Renal pelvis (tissue), 12 donors: ENCODE measurements around the gene ZNF181. TPM values are rescaled to one million over a fixed set of nuclear protein-coding genes. Genes with fewer than 3 reads are reported as not detected.
"Not testable (repeated sequence)": the region's sequence is repeated elsewhere in the genome, so short reads cannot be mapped to it uniquely, and the experiment has no call there.

Experiments
- DNase-seq: peaks from one replicate; pipeline ENCODE4 v3.0.0-alpha.2; 2013
- long read RNA-seq, 16 experiments: transcript quantifications; one replicate each; lab custom pipeline, GENCODE V29; 2026
- polyA plus RNA-seq, 3 donors: library from polyadenylated mRNA; unstranded; fragments of 120-200 nt; gene quantifications; one replicate each; pipeline ENCODE4 v1.2.1, GENCODE V29; 2013; ENCODE audit not compliant: insufficient read length in 3 of 3

ZNF181 gene
- polyA plus RNA-seq: 10 to 100 TPM; 22.2 to 23.7 (median 22.6) TPM
- long read RNA-seq, donor 1, partial matches to known transcripts: 0 of 2 reads
- long read RNA-seq, donor 1, other reads (novel, unspliced or antisense): 0 of 2 reads
- long read RNA-seq, donor 2, full-length matches to known transcripts: 8 of 21 reads
- long read RNA-seq, donor 2, partial matches to known transcripts: 0 of 21 reads
- long read RNA-seq, donor 2, other reads (novel, unspliced or antisense): 13 of 21 reads
- long read RNA-seq, donor 3, partial matches to known transcripts: 0 of 2 reads
- long read RNA-seq, donor 3, other reads (novel, unspliced or antisense): 0 of 2 reads
- long read RNA-seq, donor 4, partial matches to known transcripts: 0 of 1 reads
- long read RNA-seq, donor 4, other reads (novel, unspliced or antisense): 0 of 1 reads
- long read RNA-seq, donor 5, partial matches to known transcripts: 0 of 2 reads
- long read RNA-seq, donor 5, other reads (novel, unspliced or antisense): 0 of 2 reads
- long read RNA-seq, donor 6, partial matches to known transcripts: 0 of 2 reads
- long read RNA-seq, donor 6, other reads (novel, unspliced or antisense): 0 of 2 reads
- long read RNA-seq, donor 7, full-length matches to known transcripts: 1 of 1 reads
- long read RNA-seq, donor 7, partial matches to known transcripts: 0 of 1 reads
- long read RNA-seq, donor 7, other reads (novel, unspliced or antisense): 0 of 1 reads
- long read RNA-seq, donor 8, partial matches to known transcripts: 0 of 1 reads
- long read RNA-seq, donor 8, other reads (novel, unspliced or antisense): 0 of 1 reads
- long read RNA-seq, donor 9, full-length matches to known transcripts: 2 of 2 reads
- long read RNA-seq, donor 9, partial matches to known transcripts: 0 of 2 reads
- long read RNA-seq, donor 9, other reads (novel, unspliced or antisense): 0 of 2 reads
- long read RNA-seq, donor 10, full-length matches to known transcripts: 7 of 7 reads
- long read RNA-seq, donor 10, partial matches to known transcripts: 0 of 7 reads
- long read RNA-seq, donor 10, other reads (novel, unspliced or antisense): 0 of 7 reads
- long read RNA-seq, donor 11, full-length matches to known transcripts: 3 of 13 reads
- long read RNA-seq, donor 11, partial matches to known transcripts: 10 of 13 reads
- long read RNA-seq, donor 11, other reads (novel, unspliced or antisense): 0 of 13 reads
- long read RNA-seq, donor 12, partial matches to known transcripts: 0 of 10 reads
- long read RNA-seq, donor 12, other reads (novel, unspliced or antisense): 5 of 10 reads
- long read RNA-seq, donor 13, partial matches to known transcripts: 0 of 1 reads
- long read RNA-seq, donor 13, other reads (novel, unspliced or antisense): 0 of 1 reads
- long read RNA-seq, donor 14: 0 reads
- long read RNA-seq, donor 15, full-length matches to known transcripts: 3 of 3 reads
- long read RNA-seq, donor 15, partial matches to known transcripts: 0 of 3 reads
- long read RNA-seq, donor 15, other reads (novel, unspliced or antisense): 0 of 3 reads
- long read RNA-seq, donor 16, full-length matches to known transcripts: 3 of 9 reads
- long read RNA-seq, donor 16, partial matches to known transcripts: 0 of 9 reads
- long read RNA-seq, donor 16, other reads (novel, unspliced or antisense): 6 of 9 reads

GRCh38 chr19:34733746-34734536 is at the start of gene ZNF181:
Gene ZNF181, plus strand, starts transcription at chr19:34734243. Its CDS starts 795 bp downstream, at chr19:34735038.
- peak; percentile 92 for DNase-seq

GRCh38 chr19:34685266-34685665 is 48.8 kb upstream of the ZNF181 start:
- not testable (repeated sequence) for DNase-seq

- DNase-seq: no peak
Measured at GRCh38 chr19:34686455-34686854, 47.6 kb upstream of the ZNF181 start.

- DNase-seq: no peak
Measured at GRCh38 chr19:34687348-34687747, 46.7 kb upstream of the ZNF181 start.

GRCh38 chr19:34688592-34688991 is 45.5 kb upstream of the ZNF181 start:
- DNase-seq: no peak

GRCh38 chr19:34690372-34690771 is 43.7 kb upstream of the ZNF181 start:
- DNase-seq: no peak

- DNase-seq: peak; percentile 8
Measured at GRCh38 chr19:34692549-34692948, 41.5 kb upstream of the ZNF181 start.

- DNase-seq: no peak
Measured at GRCh38 chr19:34707661-34708060, 26.4 kb upstream of the ZNF181 start.

- no peak for DNase-seq
Measured at GRCh38 chr19:34711890-34712289, 22.2 kb upstream of the ZNF181 start.

- DNase-seq: peak; percentile 54
Measured at GRCh38 chr19:34712395-34713261, 21.4 kb upstream of the ZNF181 start.

- DNase-seq: no peak
Measured at GRCh38 chr19:34713262-34713637, 20.8 kb upstream of the ZNF181 start.

GRCh38 chr19:34715357-34715756 is 18.7 kb upstream of the ZNF181 start:
- DNase-seq: no peak

GRCh38 chr19:34722353-34722752 is 11.7 kb upstream of the ZNF181 start:
- no peak for DNase-seq

GRCh38 chr19:34725400-34725799 is 8.6 kb upstream of the ZNF181 start:
- DNase-seq: no peak

- no peak for DNase-seq
Measured at GRCh38 chr19:34731019-34731829, 2.8 kb upstream of the ZNF181 start.

GRCh38 chr19:34731964-34732363 is 2.1 kb upstream of the ZNF181 start:
- no peak for DNase-seq

- no peak for DNase-seq
Measured at GRCh38 chr19:34732612-34733211, 1.3 kb upstream of the ZNF181 start.

GRCh38 chr19:34733266-34733745 is 737 bp upstream of the ZNF181 start:
- DNase-seq: peak; percentile 87
